ENCODE measurements around the gene SCGN.

DNA sequence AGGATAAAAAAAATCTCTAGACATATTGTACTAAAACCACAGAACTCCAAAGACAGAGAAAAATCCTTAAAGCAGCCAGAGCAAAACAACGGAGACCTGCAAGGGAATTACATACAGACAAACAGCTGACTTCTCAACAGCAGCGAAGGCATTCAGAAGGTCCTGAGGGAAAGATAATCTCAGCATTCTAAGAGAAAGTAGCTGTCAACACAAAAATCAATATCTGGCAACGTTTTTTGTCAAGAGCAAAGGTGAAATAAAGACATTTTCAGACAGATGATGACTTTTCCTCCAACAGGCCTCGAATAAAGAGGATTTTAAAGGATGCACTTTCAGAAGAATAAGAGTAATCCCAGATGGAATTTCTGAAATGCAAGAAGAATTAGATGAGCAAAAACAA lies 6.1 kb upstream of the SCGN start:
- TF ChIP-seq EP300 (IDR thresholded peaks at IDR 0.05; ENCODE audit: borderline replicate concordance) (no peak), YY1 (IDR thresholded peaks at IDR 0.05; ENCODE audit: low read depth) (no peak), RAD21 (IDR thresholded peaks at IDR 0.05; ENCODE audit: low read depth) (no peak), TAF1 (IDR thresholded peaks at IDR 0.05; ENCODE audit: low read depth) (no peak), CEBPB (IDR thresholded peaks at IDR 0.05) (no peak), TCF12 (IDR thresholded peaks at IDR 0.05; ENCODE audit: low read depth) (no peak), ZBTB7A (IDR thresholded peaks at IDR 0.05; ENCODE audit: low read depth) (no peak), TEAD4 (IDR thresholded peaks at IDR 0.05) (no peak), EGR1 (IDR thresholded peaks at IDR 0.05) (no peak), NFIC (IDR thresholded peaks at IDR 0.05) (no peak)
- TF ChIP-seq, protein P1, sequence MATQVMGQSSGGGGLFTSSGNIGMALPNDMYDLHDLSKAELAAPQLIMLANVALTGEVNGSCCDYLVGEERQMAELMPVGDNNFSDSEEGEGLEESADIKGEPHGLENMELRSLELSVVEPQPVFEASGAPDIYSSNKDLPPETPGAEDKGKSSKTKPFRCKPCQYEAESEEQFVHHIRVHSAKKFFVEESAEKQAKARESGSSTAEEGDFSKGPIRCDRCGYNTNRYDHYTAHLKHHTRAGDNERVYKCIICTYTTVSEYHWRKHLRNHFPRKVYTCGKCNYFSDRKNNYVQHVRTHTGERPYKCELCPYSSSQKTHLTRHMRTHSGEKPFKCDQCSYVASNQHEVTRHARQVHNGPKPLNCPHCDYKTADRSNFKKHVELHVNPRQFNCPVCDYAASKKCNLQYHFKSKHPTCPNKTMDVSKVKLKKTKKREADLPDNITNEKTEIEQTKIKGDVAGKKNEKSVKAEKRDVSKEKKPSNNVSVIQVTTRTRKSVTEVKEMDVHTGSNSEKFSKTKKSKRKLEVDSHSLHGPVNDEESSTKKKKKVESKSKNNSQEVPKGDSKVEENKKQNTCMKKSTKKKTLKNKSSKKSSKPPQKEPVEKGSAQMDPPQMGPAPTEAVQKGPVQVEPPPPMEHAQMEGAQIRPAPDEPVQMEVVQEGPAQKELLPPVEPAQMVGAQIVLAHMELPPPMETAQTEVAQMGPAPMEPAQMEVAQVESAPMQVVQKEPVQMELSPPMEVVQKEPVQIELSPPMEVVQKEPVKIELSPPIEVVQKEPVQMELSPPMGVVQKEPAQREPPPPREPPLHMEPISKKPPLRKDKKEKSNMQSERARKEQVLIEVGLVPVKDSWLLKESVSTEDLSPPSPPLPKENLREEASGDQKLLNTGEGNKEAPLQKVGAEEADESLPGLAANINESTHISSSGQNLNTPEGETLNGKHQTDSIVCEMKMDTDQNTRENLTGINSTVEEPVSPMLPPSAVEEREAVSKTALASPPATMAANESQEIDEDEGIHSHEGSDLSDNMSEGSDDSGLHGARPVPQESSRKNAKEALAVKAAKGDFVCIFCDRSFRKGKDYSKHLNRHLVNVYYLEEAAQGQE (IDR thresholded peaks at IDR 0.05; ENCODE audit: low read depth) = no peak
- TF ChIP-seq, protein P2, sequence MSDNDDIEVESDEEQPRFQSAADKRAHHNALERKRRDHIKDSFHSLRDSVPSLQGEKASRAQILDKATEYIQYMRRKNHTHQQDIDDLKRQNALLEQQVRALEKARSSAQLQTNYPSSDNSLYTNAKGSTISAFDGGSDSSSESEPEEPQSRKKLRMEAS (IDR thresholded peaks at IDR 0.05) = no peak
- TF ChIP-seq, protein P3, sequence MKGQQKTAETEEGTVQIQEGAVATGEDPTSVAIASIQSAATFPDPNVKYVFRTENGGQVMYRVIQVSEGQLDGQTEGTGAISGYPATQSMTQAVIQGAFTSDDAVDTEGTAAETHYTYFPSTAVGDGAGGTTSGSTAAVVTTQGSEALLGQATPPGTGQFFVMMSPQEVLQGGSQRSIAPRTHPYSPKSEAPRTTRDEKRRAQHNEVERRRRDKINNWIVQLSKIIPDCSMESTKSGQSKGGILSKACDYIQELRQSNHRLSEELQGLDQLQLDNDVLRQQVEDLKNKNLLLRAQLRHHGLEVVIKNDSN (IDR thresholded peaks at IDR 0.05) = no peak
